NCI-H2029 (cell line): ENCODE data around the gene CAMK2D.
"Not testable (repeated sequence)": the region's sequence is repeated elsewhere in the genome, so short reads cannot be mapped to it uniquely, and the experiment has no call there.

Experiments used
- DNase-seq: peaks from one replicate; lab custom pipeline; 2025; lab: John Stamatoyannopoulos, UW

Gene CAMK2D

DNA sequence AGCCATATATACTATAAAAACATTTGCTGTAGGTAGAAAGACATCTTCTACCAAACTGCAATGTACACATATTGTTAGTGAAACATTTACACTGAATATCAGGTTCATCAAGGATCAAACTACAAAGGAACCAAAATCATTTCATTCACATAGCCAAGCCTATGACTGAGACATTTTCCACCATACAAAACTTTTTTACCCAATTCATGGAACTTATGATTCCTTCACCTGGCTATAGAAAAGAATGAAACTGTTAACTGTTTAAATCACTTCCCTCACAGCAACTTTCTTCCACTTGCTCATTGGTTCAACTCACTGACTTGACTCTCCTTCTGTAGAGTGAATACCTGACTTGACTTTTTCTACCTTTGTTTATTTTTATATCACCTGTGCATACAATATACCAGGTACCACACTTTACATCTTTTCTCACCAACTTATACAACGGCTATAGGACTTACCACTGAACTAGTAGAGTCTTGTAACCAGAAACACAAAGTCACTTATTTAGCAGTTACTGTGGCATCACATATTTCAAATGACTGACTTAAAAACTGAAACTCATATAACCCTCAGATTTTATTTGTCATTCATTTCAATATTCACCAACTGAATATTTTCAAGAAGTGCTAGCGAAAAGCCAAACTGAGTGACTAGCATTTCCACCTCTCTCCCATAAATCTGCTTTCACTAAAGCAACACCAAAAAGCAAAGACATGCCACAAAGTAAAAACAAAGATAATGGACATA lies 30.9 kb downstream of the CAMK2D start:
- no peak for DNase-seq

GRCh38 chr4:113727802-113728201 lies 33.7 kb downstream of the CAMK2D start:
- no peak for DNase-seq

DNA sequence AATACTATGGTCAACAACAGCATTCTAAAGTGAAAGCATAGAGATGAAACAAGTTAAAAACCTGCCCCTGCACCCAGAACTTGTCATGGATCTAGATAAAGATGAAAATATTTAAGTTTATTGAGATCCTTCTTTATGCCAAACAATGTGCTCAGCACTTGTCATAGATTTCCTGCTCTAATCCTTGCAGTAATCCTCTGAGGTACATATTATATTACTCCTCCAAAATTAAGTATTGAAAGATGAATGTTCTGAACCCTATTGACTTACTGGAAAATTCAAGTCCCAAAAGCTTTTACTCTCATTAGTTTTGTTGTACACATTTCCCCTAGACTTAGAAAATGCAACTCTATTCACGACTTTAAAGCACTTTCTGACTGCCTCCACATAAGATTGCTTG lies 35.6 kb downstream of the CAMK2D start:
- DNase-seq: no peak

DNA sequence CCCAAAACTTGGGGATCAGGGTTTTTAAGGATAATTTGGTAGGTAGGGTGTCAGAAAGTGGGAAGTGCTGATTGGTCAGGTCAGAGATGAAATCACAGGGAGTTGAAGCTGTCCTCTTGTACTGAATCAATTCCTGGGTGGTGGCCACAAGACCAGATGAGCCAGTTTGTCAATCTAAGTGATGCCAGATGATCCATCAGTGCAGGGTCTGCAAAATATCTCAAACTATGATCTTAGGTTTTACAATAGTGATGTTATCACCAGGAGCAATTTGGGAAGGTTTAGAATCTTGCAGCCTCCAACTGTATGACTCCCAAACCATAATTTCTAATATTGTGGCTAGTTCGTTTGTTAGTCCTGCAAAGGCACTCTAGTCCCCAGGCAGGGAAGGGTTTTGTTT lies 43.3 kb downstream of the CAMK2D start:
- no peak for DNase-seq

- DNase-seq: no peak
Measured at GRCh38 chr4:113711883-113712662, 49.5 kb downstream of the CAMK2D start.

DNA sequence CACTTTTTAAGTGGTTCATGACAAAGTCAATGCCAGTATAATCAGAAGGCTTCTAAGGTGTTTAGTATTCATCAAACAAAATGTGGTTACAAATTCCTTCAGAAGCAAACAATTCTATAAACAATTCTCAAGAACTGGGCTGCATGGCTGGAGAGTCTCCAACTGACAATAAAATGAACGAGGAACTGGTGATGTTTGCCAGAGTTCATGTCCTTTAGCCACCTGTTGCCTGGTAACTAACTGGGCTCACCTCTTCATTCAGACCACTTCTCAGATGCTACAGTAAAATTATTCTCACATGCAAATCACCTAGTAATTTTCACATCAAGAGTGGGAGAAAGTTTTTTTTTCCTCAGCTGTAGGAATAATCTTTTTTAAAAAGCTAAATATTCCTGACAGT lies 53.3 kb downstream of the CAMK2D start:
- peak; percentile 50 for DNase-seq

GRCh38 chr4:113707048-113707447 lies 54.5 kb downstream of the CAMK2D start:
- no peak for DNase-seq

GRCh38 chr4:113705097-113705496 lies 56.4 kb downstream of the CAMK2D start:
- DNase-seq: not testable (repeated sequence)

- not testable (repeated sequence) for DNase-seq
Measured at GRCh38 chr4:113702596-113702995, 58.9 kb downstream of the CAMK2D start.

DNA sequence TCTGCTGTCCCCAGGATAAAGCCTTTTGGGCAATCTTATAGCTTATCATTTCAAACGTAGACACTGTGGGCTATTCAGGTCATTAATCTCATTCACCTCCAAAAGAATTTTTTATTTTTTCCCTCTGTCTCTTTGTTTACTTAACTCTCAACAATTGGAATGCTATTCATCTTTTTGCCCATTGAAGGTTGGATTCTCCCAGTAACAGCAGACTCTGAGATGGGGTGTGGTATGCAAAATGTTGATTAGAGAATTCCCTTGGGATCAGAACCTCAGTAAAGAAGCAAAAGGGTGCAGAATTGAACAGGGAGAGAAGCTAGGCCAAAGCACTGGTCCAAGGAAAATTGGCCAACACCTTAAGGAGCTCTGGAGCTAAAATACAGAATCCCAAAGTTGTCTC lies 60.4 kb downstream of the CAMK2D start:
- DNase-seq: no peak

DNA sequence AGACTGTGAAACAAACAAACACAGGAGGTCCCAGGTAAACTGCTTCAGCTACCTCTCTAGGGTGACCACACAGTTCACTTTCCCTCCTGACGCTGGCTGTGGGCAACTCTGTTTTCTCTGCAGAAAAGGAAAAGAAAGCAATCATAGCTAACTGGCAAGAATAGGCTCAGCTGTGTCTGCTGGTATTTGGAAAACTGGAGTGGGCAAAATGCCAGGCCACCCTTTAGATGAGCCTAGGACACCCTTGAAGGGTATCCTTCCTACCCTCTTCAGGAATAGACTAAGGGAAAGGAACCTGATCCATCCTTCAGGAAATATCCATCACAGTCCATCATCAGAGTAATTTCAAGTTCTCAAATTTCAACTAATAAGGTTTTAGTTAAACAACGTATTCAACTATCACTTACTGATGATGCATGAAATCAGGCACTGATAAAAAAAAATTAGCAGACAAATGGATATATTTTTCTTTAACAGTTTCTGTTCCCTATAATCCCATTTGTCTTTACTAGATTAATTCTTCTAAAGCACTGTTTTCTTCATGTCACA lies 60.9 kb downstream of the CAMK2D start:
- peak; percentile 46 for DNase-seq

GRCh38 chr4:113699772-113700171 lies 61.8 kb downstream of the CAMK2D start:
- DNase-seq: no peak

DNA sequence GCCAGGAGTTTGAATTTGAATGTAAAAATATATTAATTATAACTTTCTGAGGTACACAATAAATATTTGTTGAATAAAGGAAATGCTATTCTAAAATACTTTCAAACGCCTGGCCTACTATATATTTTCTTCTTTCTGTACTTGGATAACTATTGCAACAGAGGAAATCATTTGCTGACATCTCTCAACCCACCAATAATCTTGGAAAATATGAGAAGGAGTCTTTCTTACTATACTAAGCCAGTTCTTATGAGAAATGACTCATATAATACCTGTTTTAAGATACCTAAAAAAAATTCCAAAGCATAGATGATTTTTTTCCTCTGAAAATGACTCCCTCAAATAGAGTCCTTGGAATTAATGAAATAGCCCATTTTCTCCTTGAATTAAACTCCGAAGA lies 64.1 kb downstream of the CAMK2D start:
- no peak for DNase-seq

GRCh38 chr4:113695328-113696169 lies 66.0 kb downstream of the CAMK2D start:
- DNase-seq: no peak

DNA sequence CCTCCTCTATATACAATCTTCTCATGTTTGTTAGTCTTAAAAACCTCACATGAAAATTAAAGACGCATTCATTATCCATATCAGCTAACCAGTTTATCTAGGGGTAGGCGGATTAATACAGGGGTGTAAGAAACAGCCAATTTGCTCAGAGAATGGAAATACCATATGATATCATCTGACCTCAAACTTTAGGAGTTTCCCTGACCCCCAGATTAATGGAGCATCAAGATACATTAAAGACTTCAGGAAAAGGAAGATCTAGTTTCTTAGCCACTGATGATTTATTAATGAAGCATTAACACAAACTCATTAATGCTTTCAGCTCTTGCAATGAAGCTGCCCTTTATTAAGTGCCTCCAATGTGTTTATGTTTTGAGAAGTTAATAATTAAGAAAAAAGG lies 67.5 kb downstream of the CAMK2D start:
- no peak for DNase-seq

DNA sequence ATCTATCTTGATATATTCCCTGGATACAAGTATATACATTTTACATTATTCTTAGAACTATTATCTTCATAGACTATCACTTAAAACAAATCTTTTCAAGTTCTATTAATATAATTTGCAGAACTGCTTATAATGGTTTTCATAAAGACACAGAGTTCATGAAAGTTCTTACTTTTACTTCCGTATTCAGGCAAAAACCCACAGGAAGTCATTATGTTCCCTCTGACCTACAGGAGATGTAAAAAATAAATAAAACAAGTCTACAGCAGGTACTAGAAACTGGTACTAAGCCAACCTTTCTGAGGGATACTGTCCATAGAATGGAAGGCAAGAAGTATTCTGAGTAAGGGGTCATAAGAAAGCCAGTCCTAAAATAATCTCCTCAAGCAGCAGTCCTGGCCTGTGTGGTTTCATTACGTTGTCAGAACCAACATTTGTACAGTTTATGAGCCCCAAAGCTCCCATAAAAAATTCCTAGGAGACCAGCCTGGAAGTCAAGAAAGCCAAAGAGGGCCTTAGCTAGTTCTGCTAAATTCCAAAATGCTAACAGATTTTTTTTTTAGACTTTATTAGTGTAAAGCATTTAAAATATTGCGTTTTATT lies 68.6 kb downstream of the CAMK2D start:
- no peak for DNase-seq

- DNase-seq: no peak
Measured at GRCh38 chr4:113691676-113692075, 69.9 kb downstream of the CAMK2D start.

GRCh38 chr4:113689394-113689793 lies 72.1 kb downstream of the CAMK2D start:
- DNase-seq: no peak

DNA sequence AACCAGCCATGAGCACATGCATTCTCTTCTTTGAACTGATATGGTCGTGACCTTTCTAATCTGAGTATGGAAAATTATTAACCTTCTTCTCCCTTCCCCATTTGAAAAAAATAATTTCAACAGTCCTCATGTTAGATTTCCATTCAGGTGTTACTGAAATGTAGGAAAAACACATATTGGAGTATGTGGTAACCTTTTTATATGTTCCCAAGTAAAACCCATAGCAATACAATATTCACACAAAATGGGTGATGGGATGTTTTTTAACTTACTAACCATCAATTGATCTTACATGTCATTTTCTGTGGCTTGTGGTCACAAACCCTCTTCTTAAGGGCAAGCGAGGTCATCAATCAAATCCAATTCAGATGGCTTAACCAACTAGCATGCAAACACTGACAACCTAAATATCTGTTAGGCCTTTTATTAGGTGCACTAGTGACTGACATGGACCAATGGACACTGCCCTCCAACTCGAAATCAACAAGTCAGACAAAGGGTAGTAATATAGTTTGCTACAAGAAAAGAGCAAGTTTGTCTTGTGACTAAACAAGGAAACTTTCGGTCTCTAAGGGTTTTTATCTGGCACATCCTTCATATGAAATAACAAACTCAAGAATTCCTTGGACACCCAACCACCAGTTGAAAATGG lies 74.3 kb downstream of the CAMK2D start:
- no peak for DNase-seq

- not testable (repeated sequence) for DNase-seq
Measured at GRCh38 chr4:113685157-113685556, 76.4 kb downstream of the CAMK2D start.

GRCh38 chr4:113684534-113685091 lies 76.9 kb downstream of the CAMK2D start:
- DNase-seq: no peak
